K562 (cell line): ENCODE results near the gene MYRIP. TPM values are rescaled to one million over a fixed set of nuclear protein-coding genes. Genes with fewer than 3 reads are reported as not detected.

Source experiments
- ATAC-seq: fragments of 200-7000 bp; cut with Tn5 transposase; 3 replicates; pipeline ENCODE4 v1.9.1; 2020; ENCODE audit warnings: moderate library complexity
- BruUV-seq: library from RNA; stranded (reverse); fragments of 400-500 nt; replicated peaks from 2 replicates; lab custom pipeline; 2021; lab: Mats Ljungman, UMichigan
- CTCF ChIA-PET: fragments of 300-600 bp; formaldehyde crosslinking; extraction: SDS; loops from one replicate; lab custom pipeline; 2021; ENCODE audit warnings: low intra/inter-chr PET ratio; lab: Yijun Ruan, JAX
- POLR2A ChIA-PET: fragments of 300-600, 350-650 bp; sonication (Branson Sonifier 250); formaldehyde crosslinking; extraction: SDS; loops from one replicate; lab custom pipeline; 2021; ENCODE audit warnings: antibody characterized with exemption, inconsistent platforms; lab: Yijun Ruan, JAX
- DNase-seq, 4 experiments: peaks; one replicate each; pipeline versions ENCODE4 v3.0.0 to v3.0.0-alpha.2; 2011 to 2018; ENCODE audit warnings: low spot score in 3 of 4, mixed read lengths in 3 of 4; ENCODE audit errors: extremely low read depth in 1 of 4
- FAIRE-seq: peaks from 2 replicates; lab custom pipeline; 2011; peaks lifted over from hg19 to GRCh38; lab: Jason Lieb, UNC
- H2AFZ ChIP-seq: 2 replicates; pipeline ENCODE4 v1.6.0; 2011; ENCODE audit warnings: low read depth, low read length, control low read depth, inconsistent platforms
- H3K27ac ChIP-seq: fragments of 200-600 bp; 3 replicates; pipeline ENCODE4 v1.8.0; 2011; ENCODE audit warnings: low read depth, mild to moderate bottlenecking, control low read depth, inconsistent platforms, low read length, moderate library complexity, mixed read lengths; ENCODE audit errors: extremely low read depth
- H3K27me3 ChIP-seq, 2 experiments: fragments of 300-600 bp in 1 of 2; 2 replicates in 1 of 2; 3 replicates in 1 of 2; pipeline versions ENCODE4 v1.6.0 to v1.8.0; 2011; ENCODE audit warnings: inconsistent platforms in 2 of 2, low read length in 2 of 2, mild to moderate bottlenecking in 1 of 2, mixed read lengths in 1 of 2, moderate library complexity in 1 of 2; ENCODE audit not compliant: control insufficient read depth in 2 of 2, insufficient read depth in 2 of 2
- H3K36me3 ChIP-seq: fragments of 300-600 bp; 3 replicates; pipeline ENCODE4 v1.8.0; 2011; ENCODE audit warnings: mild to moderate bottlenecking, low read length, inconsistent platforms; ENCODE audit not compliant: control insufficient read depth, insufficient read depth
- H3K4me1 ChIP-seq, 2 experiments: fragments of 200-600 bp in 1 of 2; replicated peaks in 1 of 2; 2 replicates in 1 of 2; 3 replicates in 1 of 2; pipeline versions ENCODE4 v1.5.1 to v1.8.0; 2011; ENCODE audit warnings: inconsistent platforms in 2 of 2, low read length in 2 of 2, mild to moderate bottlenecking in 1 of 2, mixed read lengths in 1 of 2, moderate library complexity in 1 of 2; ENCODE audit not compliant: control insufficient read depth in 2 of 2, insufficient read depth in 2 of 2
- H3K4me2 ChIP-seq: 2 replicates; pipeline ENCODE4 v1.6.1; 2011; ENCODE audit warnings: low read length, control low read depth, inconsistent platforms, mixed read lengths; ENCODE audit not compliant: insufficient read depth
- H3K4me3 ChIP-seq: fragments of 200-600 bp; sonication (generic), shearing (Covaris generic); 2 replicates; pipeline ENCODE4 v1.5.1; 2016; ENCODE audit warnings: control low read depth, inconsistent platforms
- H3K79me2 ChIP-seq: fragments of 200-600 bp; 3 replicates; pipeline ENCODE4 v1.8.0; 2011; ENCODE audit warnings: low read length, inconsistent platforms; ENCODE audit not compliant: control insufficient read depth, insufficient read depth
- H3K9ac ChIP-seq, 2 experiments: 2 replicates each; pipeline versions ENCODE4 v1.6.0 to v1.6.1; 2011; ENCODE audit warnings: low read depth in 2 of 2, low read length in 2 of 2, control low read depth in 1 of 2, inconsistent platforms in 1 of 2, mild to moderate bottlenecking in 1 of 2, mixed read lengths in 1 of 2; ENCODE audit not compliant: insufficient read depth in 1 of 2
- H3K9me1 ChIP-seq: one replicate; pipeline ENCODE4 v1.6.0; 2011; ENCODE audit warnings: inconsistent platforms, mild to moderate bottlenecking, low read length, moderate library complexity; ENCODE audit not compliant: control insufficient read depth, insufficient read depth
- H3K9me3 ChIP-seq: replicated peaks from 2 replicates; pipeline ENCODE4 v1.5.1; 2011; ENCODE audit warnings: low read depth, low read length, inconsistent platforms; ENCODE audit not compliant: control insufficient read depth, insufficient read depth
- H4K20me1 ChIP-seq: replicated peaks from 2 replicates; pipeline ENCODE4 v1.6.1; 2011; ENCODE audit warnings: low read length, inconsistent platforms, mixed read lengths; ENCODE audit not compliant: control insufficient read depth, insufficient read depth
- BRCA1 ChIP-seq, 2 experiments: fragments of 450-650 bp in 1 of 2; sonication (generic) in 1 of 2; formaldehyde crosslinking in 1 of 2; IDR thresholded peaks; 2 replicates each; pipeline versions ENCODE4 v1.5.0 to v1.6.1; 2017 to 2020; ENCODE audit warnings: mild to moderate bottlenecking in 1 of 2, missing genetic modification reagents in 1 of 2
- HNRNPLL ChIP-seq: fragments of 200-400 bp; formaldehyde crosslinking; IDR thresholded peaks from 2 replicates; pipeline ENCODE4 v1.6.1; 2017; ENCODE audit warnings: low read length, low read depth, mild to moderate bottlenecking; ENCODE audit not compliant: poor library complexity, severe bottlenecking
- KLF1 ChIP-seq: fragments of 450-650 bp; IDR thresholded peaks from 2 replicates; pipeline ENCODE4 v1.6.1; 2016; ENCODE audit warnings: missing genetic modification characterization, missing compliant biosample characterization
- NFE2 ChIP-seq: IDR thresholded peaks from 2 replicates; pipeline ENCODE4 v1.6.1; 2014; ENCODE audit warnings: antibody characterized with exemption, low read depth
- TEAD4 ChIP-seq, 2 experiments: sonication (generic) in 1 of 2; formaldehyde crosslinking in 1 of 2; IDR thresholded peaks; 2 replicates each; pipeline versions ENCODE4 v1.6.1 to v1.8.0; 2012 to 2022; ENCODE audit warnings: borderline replicate concordance in 1 of 2, inconsistent platforms in 1 of 2, low read length in 1 of 2, mild to moderate bottlenecking in 1 of 2, missing genetic modification reagents in 1 of 2
- WGBS: fragments of 100-300 bp; shearing (Covaris generic); methylation state at CpG from one replicate; pipeline ENCODE4 v1.1.6; 2016; ENCODE audit warnings: low coverage, mixed read lengths; ENCODE audit not compliant: insufficient coverage; ENCODE audit errors: missing lambda C conversion rate; 5-methylcytosine and 5-hydroxymethylcytosine counted together
- in situ Hi-C: fragments of 300-500 bp; cut with MboI; formaldehyde crosslinking; loops from 4 replicates; pipeline ENCODE4 v1.15.0; 2018; ENCODE audit warnings: inconsistent platforms, mixed read lengths
- intact Hi-C: fragments of 100-400 bp; cut with micrococcal nuclease; formaldehyde crosslinking; loops from 2 replicates; pipeline ENCODE4 v1.14.2; 2022
- polyA plus RNA-seq, 8 experiments: library from polyadenylated mRNA; depleted of rRNA in 4 of 8; stranded (reverse) in 5 of 8; unstranded in 3 of 8; fragments of >200 nt; fragmentation: Nextera tagmentation in 2 of 8; fragmentation: Illumina TruSeq in 1 of 8; extraction: Ambion mirVana in 2 of 8; extraction: Trizol in 1 of 8; gene quantifications; 2 replicates each; pipeline versions ENCODE4 v1.2.1 to v1.2.3, GENCODE V29; 2011 to 2014; ENCODE audit warnings: inconsistent platforms in 1 of 8, missing spikeins in 1 of 8
- total RNA-seq, 7 experiments: library from RNA; depleted of rRNA in 6 of 7; stranded (reverse); fragments of >200 nt in 6 of 7; fragmentation: Illumina TruSeq in 2 of 7; extraction: Trizol in 2 of 7; gene quantifications; 2 replicates each; pipeline versions ENCODE4 v1.2.1 to v1.2.3, GENCODE V29; 2011 to 2021; ENCODE audit warnings: low replicate concordance in 1 of 7
- TF ChIP-seq, protein P1 (sequence below): IDR thresholded peaks from 2 replicates; pipeline ENCODE4 v1.6.1; 2012; ENCODE audit warnings: low read depth, low read length, improper control_type of control experiment, borderline replicate concordance

The MYRIP gene
- total and polyA plus RNA-seq, 9 of the 15 experiments (the other 6 are each of a cell fraction or from before 2014, with no cell fraction given) = 0.03 to 0.12 TPM; not detected in 7

GRCh38 chr3:39781025-39781424 lies 28.4 kb upstream of the MYRIP start:
- TF ChIP-seq HNRNPLL (no peak), NFE2 (no peak), TEAD4 (IDR thresholded peaks at IDR 0.05; ENCODE audit: low read length) (no peak), TEAD4 (CRISPR knock-in tag; IDR thresholded peaks at IDR 0.05; ENCODE audit: borderline replicate concordance) (no peak), BRCA1 (IDR thresholded peaks at IDR 0.05) (no peak), BRCA1 (CRISPR knock-in tag; IDR thresholded peaks at IDR 0.05) (no peak), KLF1 (tag) (no peak)
- TF ChIP-seq, protein P1, sequence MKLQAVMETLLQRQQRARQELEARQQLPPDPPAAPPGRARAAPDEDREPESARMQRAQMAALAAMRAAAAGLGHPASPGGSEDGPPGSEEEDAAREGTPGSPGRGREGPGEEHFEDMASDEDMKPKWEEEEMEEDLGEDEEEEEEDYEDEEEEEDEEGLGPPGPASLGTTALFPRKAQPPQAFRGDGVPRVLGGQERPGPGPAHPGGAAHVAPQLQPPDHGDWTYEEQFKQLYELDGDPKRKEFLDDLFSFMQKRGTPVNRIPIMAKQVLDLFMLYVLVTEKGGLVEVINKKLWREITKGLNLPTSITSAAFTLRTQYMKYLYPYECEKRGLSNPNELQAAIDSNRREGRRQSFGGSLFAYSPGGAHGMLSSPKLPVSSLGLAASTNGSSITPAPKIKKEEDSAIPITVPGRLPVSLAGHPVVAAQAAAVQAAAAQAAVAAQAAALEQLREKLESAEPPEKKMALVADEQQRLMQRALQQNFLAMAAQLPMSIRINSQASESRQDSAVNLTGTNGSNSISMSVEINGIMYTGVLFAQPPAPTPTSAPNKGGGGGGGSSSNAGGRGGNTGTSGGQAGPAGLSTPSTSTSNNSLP = no peak
- DNase-seq (no peak), ATAC-seq (no peak), FAIRE-seq (no peak)
- no peak overlapping the region for H3K9ac ChIP-seq
- no peak overlapping the region for H3K4me3 ChIP-seq
- H3K36me3 ChIP-seq = no peaks in the 10 kb centered on the region
- H3K9me3 ChIP-seq = no peaks in the 10 kb centered on the region
- ChIA-PET POLR2A (no interaction called here), CTCF (no interaction called here)
- H3K9me1 ChIP-seq = no peaks in the 10 kb centered on the region
- H3K4me2 ChIP-seq = no peak overlapping the region
- WGBS = 5% methylated on average over 1 of the region's 1 CpG
- in situ Hi-C loops (no loop called here), intact Hi-C loops (no loop called here)
- H3K27ac ChIP-seq = no peak overlapping the region
- H3K27me3 ChIP-seq = peaks cover 2 to 10% of the 10 kb centered on the region in 2 experiments; a peak in 2 of 5 replicates
- no TSS peak for BruUV-seq
- no peak overlapping the region for H2AFZ ChIP-seq
- H3K79me2 ChIP-seq = no peaks in the 10 kb centered on the region
- no peaks in the 10 kb centered on the region for H3K4me1 ChIP-seq
- no peaks in the 10 kb centered on the region for H4K20me1 ChIP-seq
